ENCODE results near the gene DCAF8. TPM values are rescaled to one million over a fixed set of nuclear protein-coding genes. Genes with fewer than 3 reads are reported as not detected.

Gene DCAF8
- total and polyA plus RNA-seq, 7 donors: 28.2 to 184 (median 138) TPM

DNA sequence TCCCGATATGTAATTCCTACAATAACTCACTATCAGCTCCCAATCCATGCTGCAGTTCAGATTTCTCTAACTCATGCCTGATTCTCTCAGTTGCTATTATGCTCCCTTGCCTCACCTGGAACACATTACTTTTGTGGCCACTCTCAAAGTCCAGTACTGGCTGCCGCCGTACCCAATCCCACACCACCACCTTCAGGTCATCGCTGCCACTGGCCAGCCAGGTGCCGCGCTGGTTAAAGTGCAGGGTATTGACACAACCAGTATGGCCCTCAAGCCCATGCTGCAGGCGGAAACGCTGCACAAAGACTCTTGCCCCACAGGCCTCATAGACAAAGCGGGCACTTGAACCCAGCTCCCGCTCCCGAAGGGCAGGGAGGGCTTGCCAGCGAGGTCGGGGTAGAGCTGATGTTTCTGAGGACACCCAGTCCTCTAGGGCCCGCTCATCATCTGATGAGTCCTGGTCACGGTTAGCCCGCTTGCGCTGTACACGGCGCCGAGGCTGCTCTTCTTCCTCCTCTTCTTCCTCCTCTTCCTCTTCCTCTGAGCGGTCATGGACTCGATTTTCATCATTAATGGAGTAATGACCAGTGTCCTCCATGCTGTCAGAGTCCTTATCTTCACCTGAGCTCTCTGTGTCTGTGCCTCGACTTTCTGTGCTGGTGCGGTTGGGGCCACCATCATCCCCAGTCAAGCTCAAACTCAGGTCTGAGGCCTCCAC is 22.6 kb downstream of the DCAF8 start:
- peaks cover 33 to 93% (median 46%) of the 10 kb centered on the region in 4 donors for H3K36me3 ChIP-seq
- intact Hi-C loops (cut with DNase I): no loop called here

DNA sequence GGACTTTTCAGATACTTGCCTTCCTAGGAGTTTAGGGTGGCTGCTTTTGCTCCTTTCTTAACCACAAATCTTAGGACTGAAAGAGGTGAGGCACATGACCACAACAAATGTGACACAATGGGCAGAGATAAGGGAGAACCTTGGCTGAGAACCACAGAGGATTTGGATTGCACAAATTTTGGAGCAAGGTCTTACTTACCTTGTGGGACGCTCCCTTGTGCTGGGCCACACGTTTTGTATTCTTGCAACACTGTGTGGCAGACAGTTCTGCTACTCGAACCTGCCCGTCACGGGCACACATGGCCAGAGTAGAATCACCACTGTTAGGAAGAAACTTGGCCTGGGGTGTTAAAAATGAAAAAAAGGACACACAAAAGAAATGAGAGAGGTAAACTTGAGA is 23.9 kb downstream of the DCAF8 start:
- DNase-seq: no peak
- Histone ChIP-seq H3K4me3 (no peak overlapping the region), H3K27ac (no peak overlapping the region), H3K27me3 (no peaks in the 10 kb centered on the region), H3K9me3 (no peaks in the 10 kb centered on the region), H3K36me3 (peaks cover 33 to 95% (median 46%) of the 10 kb centered on the region in 4 donors), H3K4me1 (peaks cover 0 to 1% (median 0%) of the 10 kb centered on the region in 4 donors)
- intact Hi-C loops (cut with DNase I): no loop called here
- TF ChIP-seq POLR2A (IDR thresholded peaks at IDR 0.05): no peak
- TF ChIP-seq POLR2AphosphoS5 (IDR thresholded peaks at IDR 0.05): no peak
- TF ChIP-seq CTCF (IDR thresholded peaks at IDR 0.05): no peak
- no peak for TF ChIP-seq EP300 (IDR thresholded peaks at IDR 0.05)
- WGBS, 2 donors: 92 to 97% methylated on average over 5 of the region's 5 CpGs

More for the DNA sequence above, 22.6 kb downstream of the DCAF8 start:
- no peak for TF ChIP-seq POLR2AphosphoS5 (IDR thresholded peaks at IDR 0.05)
- TF ChIP-seq POLR2A (IDR thresholded peaks at IDR 0.05): no peak
- no peak for TF ChIP-seq CTCF (IDR thresholded peaks at IDR 0.05)
- no peak for TF ChIP-seq EP300 (IDR thresholded peaks at IDR 0.05)
- Histone ChIP-seq H3K9me3 (no peaks in the 10 kb centered on the region), H3K4me3 (no peak overlapping the region), H3K4me1 (peaks cover 0 to 9% (median 4%) of the 10 kb centered on the region in 4 donors), H3K27me3 (no peaks in the 10 kb centered on the region), H3K27ac (no peak overlapping the region)
- WGBS, 2 donors: 96 to 97% methylated on average over 24 of the region's 24 CpGs
- no peak for DNase-seq

DNA sequence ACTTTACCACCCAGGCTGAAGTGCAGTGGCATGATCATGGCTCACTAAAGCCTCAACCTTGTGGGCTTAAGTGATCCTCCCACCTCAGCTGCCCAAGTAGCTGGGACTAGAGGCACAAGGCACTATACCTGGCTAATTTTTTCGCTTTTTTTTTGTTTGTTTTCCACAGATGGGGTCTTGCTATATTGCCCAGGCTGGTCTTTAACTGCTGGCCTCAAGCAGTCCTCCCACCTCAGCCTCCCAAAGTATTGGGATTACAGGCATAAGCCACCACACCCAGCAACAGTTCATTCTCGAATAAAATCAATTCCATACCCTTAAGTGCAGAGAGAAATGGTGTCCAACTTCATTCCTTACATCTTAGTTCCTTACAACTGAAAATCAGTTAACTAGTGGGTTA is 24.8 kb downstream of the DCAF8 start:
- Histone ChIP-seq H3K4me3 (no peak overlapping the region), H3K27me3 (no peaks in the 10 kb centered on the region), H3K4me1 (no peaks in the 10 kb centered on the region), H3K36me3 (peaks cover 27 to 95% (median 46%) of the 10 kb centered on the region in 4 donors), H3K9me3 (no peaks in the 10 kb centered on the region), H3K27ac (no peak overlapping the region)
- DNase-seq: no peak
- TF ChIP-seq EP300 (IDR thresholded peaks at IDR 0.05) (no peak), POLR2A (IDR thresholded peaks at IDR 0.05) (no peak), CTCF (IDR thresholded peaks at IDR 0.05) (no peak), POLR2AphosphoS5 (IDR thresholded peaks at IDR 0.05) (no peak)
- intact Hi-C loops (cut with DNase I): no loop called here
- 93 to 95% methylated on average over 2 of the region's 2 CpGs for WGBS, 2 donors

- no peak overlapping the region for H3K27ac ChIP-seq
Measured at GRCh38 chr1:160236806-160237205, 25.5 kb downstream of the DCAF8 start.

More at GRCh38 chr1:160236806-160237205, 25.5 kb downstream of the DCAF8 start:
- intact Hi-C loops (cut with DNase I): no loop called here
- no peak for TF ChIP-seq POLR2A (IDR thresholded peaks at IDR 0.05)
- TF ChIP-seq CTCF (IDR thresholded peaks at IDR 0.05): no peak
- TF ChIP-seq POLR2AphosphoS5 (IDR thresholded peaks at IDR 0.05): no peak
- no peak for TF ChIP-seq EP300 (IDR thresholded peaks at IDR 0.05)
- no peak for DNase-seq
- Histone ChIP-seq H3K4me1 (no peaks in the 10 kb centered on the region), H3K36me3 (peaks cover 27 to 95% (median 46%) of the 10 kb centered on the region in 4 donors), H3K27me3 (no peaks in the 10 kb centered on the region), H3K4me3 (no peak overlapping the region), H3K9me3 (no peaks in the 10 kb centered on the region)
- WGBS, 2 donors: 89 to 90% methylated on average over 5 of the region's 5 CpGs
